Activated gamma-delta T cell treated with Interleukin-2 at 50 U/mL for 16 hours (primary cell): ENCODE data around the gene EBF3.

ENCODE experiments used
- DNase-seq: peaks from one replicate; pipeline ENCODE4 v3.0.0-alpha.2; 2020

Gene EBF3

GRCh38 chr10:129958629-129959543 lies 5.2 kb downstream of the EBF3 start:
- no peak for DNase-seq

- no peak for DNase-seq
Observed at GRCh38 chr10:129958148-129958628, 5.9 kb downstream of the EBF3 start.

GRCh38 chr10:129956876-129957673 lies 7.0 kb downstream of the EBF3 start:
- no peak for DNase-seq

GRCh38 chr10:129956286-129956670 lies 7.8 kb downstream of the EBF3 start:
- no peak for DNase-seq

- no peak for DNase-seq
Observed at GRCh38 chr10:129955601-129956285, 8.3 kb downstream of the EBF3 start.

GRCh38 chr10:129954492-129955315 lies 9.4 kb downstream of the EBF3 start:
- DNase-seq, result no peak

GRCh38 chr10:129953119-129954051 lies 10.7 kb downstream of the EBF3 start:
- DNase-seq, result no peak

GRCh38 chr10:129952378-129953118 lies 11.5 kb downstream of the EBF3 start:
- no peak for DNase-seq

GRCh38 chr10:129951970-129952265 lies 12.2 kb downstream of the EBF3 start:
- no peak for DNase-seq

GRCh38 chr10:129951101-129951969 lies 12.7 kb downstream of the EBF3 start:
- no peak for DNase-seq

- no peak for DNase-seq
Observed at GRCh38 chr10:129950676-129951075, 13.4 kb downstream of the EBF3 start.

- no peak for DNase-seq
Observed at GRCh38 chr10:129949891-129950291, 14.2 kb downstream of the EBF3 start.

GRCh38 chr10:129949411-129949810 lies 14.7 kb downstream of the EBF3 start:
- no peak for DNase-seq

GRCh38 chr10:129946859-129947258 lies 17.2 kb downstream of the EBF3 start:
- DNase-seq, result no peak

- no peak for DNase-seq
Observed at GRCh38 chr10:129945941-129946760, 17.9 kb downstream of the EBF3 start.

GRCh38 chr10:129945526-129945925 lies 18.5 kb downstream of the EBF3 start:
- DNase-seq, result no peak

- no peak for DNase-seq
Observed at GRCh38 chr10:129945064-129945463, 19.0 kb downstream of the EBF3 start.

- no peak for DNase-seq
Observed at GRCh38 chr10:129944456-129944855, 19.6 kb downstream of the EBF3 start.
